Activated naive CD4-positive, alpha-beta T cell treated with anti-CD3 and anti-CD28 coated beads, Interleukin-2, amount 50 U/mL, for 72 hours (primary cell): Measurements from ENCODE around the gene SLC22A12. TPM values are rescaled to one million over a fixed set of nuclear protein-coding genes. Genes with fewer than 3 reads are reported as not detected.
A peak's percentile ranks its signal among the peaks of the same experiment; 100 is the strongest.

Experiments used
- ATAC-seq, 2 donors: fragments of 150-1000 bp; cut with Tn5 transposase; 2 replicates each; pipeline ENCODE4 v1.10.0; 2021; ENCODE audit warnings: mild to moderate bottlenecking in 2 of 2, moderate library complexity in 2 of 2
- DNase-seq, 2 donors: peaks; one replicate each; pipeline ENCODE4 v3.0.0; 2021 to 2022; ENCODE audit warnings: low spot score in 2 of 2
- H3K27ac Mint-ChIP-seq, 2 donors: one replicate each; pipeline ENCODE4 v1.8.0; 2022; ENCODE audit warnings: mild to moderate bottlenecking in 2 of 2, mixed read lengths in 2 of 2
- H3K36me3 Mint-ChIP-seq, 2 donors: one replicate each; pipeline ENCODE4 v1.8.0; 2022; ENCODE audit warnings: mixed read lengths in 2 of 2
- H3K9me3 Mint-ChIP-seq, 2 donors: one replicate each; pipeline ENCODE4 v1.8.0; 2022; ENCODE audit warnings: mixed read lengths in 2 of 2
- total RNA-seq, 2 donors: library from RNA; stranded (reverse); gene quantifications; one replicate each; pipeline ENCODE4 v1.2.3, GENCODE V29; 2022

Gene SLC22A12
- total RNA-seq, result not detected

DNA sequence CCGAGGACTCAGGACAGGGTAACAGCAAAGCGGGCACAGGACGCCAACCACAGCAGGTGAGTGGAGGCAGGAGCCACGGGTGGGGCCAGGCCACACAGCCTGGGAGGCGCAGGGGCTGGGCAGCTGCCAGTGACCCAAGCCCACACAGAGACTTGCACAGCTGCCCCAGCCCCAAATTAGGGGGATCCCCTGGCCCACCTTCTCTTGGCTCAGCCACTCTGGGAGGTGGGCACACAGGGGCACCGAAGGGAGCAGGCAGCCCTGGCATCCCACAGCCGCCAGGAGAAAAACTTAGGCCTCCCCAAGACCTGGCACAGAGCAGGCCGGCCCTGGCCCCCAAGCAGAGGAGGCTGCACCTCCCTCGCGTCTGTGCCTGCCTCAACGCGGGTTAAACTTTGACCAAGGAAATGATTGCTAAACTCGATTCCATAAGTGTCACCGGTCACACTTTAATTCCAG lies at the start of gene SLC22A12:
SLC22A12 (plus strand) TSS at position 458 of the 459 bp plus-strand sequence. CDS start 337 bp downstream, outside the sequence.
- Mint-ChIP-seq H3K36me3 (peaks cover 0 to 17% of the 10 kb centered on the region in 2 donors), H3K27ac (no peak within 1 kb of the TSS), H3K9me3 (peaks cover 6 to 18% of the 10 kb centered on the region in 2 donors)
- DNase-seq (no peak), ATAC-seq (no peak)

DNA sequence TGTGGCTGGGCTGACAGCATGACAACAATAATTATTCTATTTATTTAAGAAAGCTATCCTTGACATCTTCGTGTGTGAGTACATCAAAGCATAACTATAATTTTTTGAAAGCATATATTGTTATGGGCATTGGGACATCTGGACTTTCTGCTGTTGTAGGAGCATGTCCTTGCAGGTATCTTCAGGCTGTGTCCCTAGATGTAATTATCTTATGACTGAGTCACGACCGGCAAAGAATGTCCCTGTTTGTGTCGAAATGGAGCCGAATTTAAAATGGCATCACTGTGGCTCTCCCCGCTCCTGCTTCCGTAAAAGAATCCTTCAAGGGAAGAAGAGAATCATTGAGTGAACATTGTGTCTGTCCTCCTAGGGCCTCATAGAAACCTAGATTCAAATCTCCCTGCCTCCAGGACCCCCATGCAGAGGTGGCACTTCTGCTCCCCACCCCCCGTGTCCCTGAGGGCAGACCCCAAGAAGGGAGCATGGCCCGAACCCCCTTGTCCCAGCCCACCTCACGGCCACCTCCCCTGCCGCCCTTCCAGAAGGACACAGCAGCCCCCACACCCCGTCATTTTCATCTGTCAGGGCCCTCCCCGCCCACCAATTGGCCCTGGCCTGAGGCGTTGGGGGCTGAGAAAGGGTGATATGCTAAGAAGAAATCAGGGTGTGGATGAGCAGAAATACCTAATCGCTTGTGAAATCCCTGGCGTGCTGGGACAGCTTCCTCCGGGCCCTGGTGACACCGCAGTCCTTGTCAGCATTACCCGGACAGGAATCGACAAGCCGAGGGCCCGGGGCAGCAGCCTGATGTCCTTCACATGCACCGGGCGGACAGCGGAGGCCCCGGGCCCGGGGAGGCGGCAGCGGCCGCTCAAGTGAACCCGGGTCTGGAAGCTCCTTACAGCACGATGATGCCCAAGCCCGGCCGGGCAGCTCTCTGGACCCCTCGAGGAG lies 48.6 kb upstream of the SLC22A12 start:
- DNase-seq, result no peak
- Mint-ChIP-seq H3K9me3 (no peaks in the 10 kb centered on the region), H3K36me3 (no peaks in the 10 kb centered on the region), H3K27ac (no peak overlapping the region)
- no peak for ATAC-seq

DNA sequence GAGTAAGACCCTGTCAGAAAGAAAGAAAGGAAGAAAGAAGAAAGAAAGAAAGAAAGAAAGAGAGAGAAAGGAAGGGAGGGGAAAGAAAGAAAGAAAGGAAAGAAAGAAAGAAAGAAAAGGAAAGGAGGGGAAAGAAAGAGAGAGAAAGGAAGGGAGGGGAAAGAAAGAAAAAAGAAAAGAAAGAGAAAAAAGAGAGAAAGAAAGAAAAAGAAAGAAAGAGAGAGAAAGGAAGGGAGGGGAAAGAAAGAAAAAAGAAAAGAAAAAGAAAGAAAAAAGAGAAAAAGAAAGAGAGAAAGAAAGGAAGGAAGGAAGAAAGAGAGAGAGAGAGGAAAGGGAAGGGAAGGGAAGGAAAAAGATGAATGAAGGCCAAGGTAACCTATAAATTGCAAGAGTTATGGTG lies 47.2 kb upstream of the SLC22A12 start:
- no peak overlapping the region for H3K27ac Mint-ChIP-seq

DNA sequence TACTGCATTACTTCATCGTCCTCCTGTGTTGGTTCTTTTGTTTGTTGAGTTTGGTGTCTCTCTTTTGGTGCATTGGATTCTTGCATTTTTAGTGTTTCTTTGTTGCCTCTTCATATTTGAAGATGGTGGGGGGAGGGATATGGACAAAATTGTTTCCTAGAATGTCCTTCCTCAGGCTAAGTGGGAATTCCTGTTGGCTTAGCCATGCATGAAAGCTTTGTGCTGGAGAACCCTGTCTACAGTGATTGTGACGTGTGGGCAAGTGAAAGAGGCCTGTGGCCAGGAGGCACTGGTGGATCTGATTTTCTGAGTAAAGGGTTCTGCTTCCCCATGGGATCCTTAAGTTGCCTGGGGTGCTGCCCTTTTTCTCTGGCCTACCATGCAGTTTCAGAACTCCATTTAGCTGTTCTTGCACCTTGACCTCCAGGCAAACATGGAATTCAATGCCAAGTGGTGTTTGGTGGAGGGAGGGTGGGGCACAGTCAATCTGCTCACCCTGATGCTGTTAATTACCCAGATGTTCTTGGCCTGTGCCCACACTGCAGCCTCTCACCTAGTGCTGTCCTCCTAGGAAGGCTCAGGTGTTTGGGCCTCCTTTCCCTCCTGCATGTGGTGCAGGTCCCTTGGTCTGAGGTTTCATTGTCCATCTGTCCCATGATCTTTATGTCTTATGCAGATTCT lies 46.3 kb upstream of the SLC22A12 start:
- Mint-ChIP-seq H3K9me3 (no peaks in the 10 kb centered on the region), H3K36me3 (no peaks in the 10 kb centered on the region), H3K27ac (no peak overlapping the region)
- ATAC-seq (no peak), DNase-seq (no peak)

More for the DNA sequence above, 47.2 kb upstream of the SLC22A12 start:
- DNase-seq (no peak), ATAC-seq (no peak)
- H3K36me3 Mint-ChIP-seq, result no peaks in the 10 kb centered on the region
- H3K9me3 Mint-ChIP-seq, result no peaks in the 10 kb centered on the region

DNA sequence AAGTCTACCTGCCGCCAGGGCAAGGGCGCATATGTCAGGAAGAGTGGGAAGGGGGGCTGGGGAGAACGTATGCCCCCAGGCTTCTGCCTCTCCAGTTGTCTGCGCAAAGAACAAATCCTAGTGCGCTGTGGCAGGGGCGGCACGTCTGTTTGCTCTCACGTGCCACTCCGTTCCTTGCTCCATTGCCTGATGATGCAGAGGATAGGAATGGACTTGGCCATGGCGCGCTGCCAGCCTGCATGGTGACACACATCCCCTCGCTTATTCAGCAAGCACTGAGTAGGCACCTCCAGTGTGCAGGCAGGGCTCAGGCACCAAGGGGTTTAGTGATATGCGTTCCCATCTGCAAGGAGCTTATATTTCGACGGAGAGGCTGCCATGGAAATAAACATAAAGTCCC lies 45.4 kb upstream of the SLC22A12 start:
- H3K27ac Mint-ChIP-seq, result no peak overlapping the region
- DNase-seq, result no peak
- no peaks in the 10 kb centered on the region for H3K9me3 Mint-ChIP-seq
- H3K36me3 Mint-ChIP-seq, result no peaks in the 10 kb centered on the region
- no peak for ATAC-seq

DNA sequence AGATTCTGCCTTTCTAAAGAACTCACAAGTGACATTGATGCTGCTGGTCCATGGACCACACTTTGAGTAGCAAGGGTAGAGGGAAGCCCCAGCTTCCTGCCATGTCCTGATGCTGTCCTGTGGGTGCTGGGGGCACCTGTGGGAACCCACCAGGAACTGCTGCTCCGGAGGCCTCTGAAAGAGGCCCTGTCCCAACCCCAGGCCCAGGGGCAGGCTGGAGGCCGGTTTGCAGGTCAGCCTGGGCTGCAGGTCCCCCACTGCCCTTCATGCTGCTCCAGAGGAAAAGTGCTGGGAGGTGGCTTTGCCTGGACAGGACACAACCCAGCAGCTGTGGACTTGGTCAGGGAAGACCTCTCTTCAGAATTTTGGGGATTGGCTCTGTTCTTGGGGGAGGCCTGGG lies 44.8 kb upstream of the SLC22A12 start:
- Mint-ChIP-seq H3K36me3 (no peaks in the 10 kb centered on the region), H3K27ac (no peak overlapping the region), H3K9me3 (no peaks in the 10 kb centered on the region)

DNA sequence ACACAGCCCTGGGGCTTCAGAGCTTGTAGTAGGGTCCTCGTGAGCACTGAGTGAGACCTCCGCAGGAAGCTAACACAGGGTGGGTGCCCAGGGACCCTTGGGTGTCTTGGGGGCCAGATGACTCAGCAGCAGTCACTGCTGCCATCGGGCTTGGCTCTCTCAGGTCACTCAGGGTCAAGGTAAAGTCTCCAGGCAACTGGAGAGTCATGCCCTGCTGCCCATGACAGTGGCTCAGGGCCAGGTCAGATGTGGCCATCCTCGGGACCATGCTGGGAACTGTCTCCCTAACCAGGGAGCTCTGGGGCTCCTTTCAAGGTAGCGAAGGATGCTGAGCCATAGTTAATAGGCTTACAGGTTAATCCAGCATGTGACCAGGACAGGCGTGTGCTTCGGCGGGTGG lies 44.4 kb upstream of the SLC22A12 start:
- Mint-ChIP-seq H3K36me3 (no peaks in the 10 kb centered on the region), H3K27ac (no peak overlapping the region), H3K9me3 (no peaks in the 10 kb centered on the region)
- DNase-seq (no peak), ATAC-seq (no peak)

More for the DNA sequence above, 44.8 kb upstream of the SLC22A12 start:
- DNase-seq (no peak), ATAC-seq (no peak)

DNA sequence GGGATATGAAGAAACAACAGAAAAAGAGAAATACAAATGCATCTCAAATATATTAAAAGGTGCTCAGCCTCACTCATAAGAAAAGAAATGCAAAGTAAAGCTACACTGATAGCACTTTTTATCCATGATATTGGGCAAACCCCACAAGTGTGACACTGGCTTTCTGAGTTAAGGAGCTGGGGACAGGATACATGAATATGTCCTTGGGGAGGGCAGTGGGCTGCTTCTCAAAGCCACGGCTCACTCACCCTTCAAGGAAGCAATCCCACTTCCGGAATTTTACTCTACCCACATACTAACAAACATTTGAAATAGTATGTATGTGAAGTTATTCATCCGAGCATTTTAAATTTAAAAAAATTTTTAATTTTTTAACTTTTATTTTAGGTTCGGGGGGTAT lies 41.1 kb upstream of the SLC22A12 start:
- DNase-seq, result no peak
- peaks cover 0 to 11% of the 10 kb centered on the region in 2 donors for H3K9me3 Mint-ChIP-seq
- no peak overlapping the region for H3K27ac Mint-ChIP-seq
- no peaks in the 10 kb centered on the region for H3K36me3 Mint-ChIP-seq
- no peak for ATAC-seq

DNA sequence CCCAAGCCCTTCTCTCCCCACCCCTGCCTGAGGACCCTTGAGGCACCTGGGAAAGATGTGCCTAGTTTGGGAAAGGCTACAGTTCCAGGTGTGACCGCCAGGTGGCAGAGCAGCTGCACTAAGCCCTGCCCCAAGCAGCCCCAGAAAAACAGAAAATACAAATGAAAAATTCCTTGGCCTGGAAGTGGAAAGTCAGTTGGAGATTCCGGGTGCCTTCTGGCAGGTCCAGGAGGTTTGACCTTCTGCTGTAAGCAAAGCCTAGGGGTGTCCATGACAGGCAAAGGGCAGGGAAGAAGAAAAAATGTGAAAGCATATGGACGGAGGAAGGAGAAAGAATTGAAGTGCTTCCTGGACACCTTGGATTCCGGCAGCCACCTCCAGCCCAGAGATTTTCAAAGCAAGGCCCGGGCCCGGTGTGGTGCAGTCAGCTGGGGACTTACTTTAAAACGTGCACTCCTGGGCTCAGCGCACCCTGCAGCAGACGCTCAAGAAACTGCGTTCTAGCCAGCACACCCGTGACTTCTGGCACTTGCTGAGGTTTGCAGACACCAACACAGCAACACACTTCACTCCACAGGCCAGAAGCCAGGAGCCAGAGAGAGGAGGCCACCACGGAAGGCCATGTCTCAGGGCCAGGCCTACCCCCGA lies 37.3 kb upstream of the SLC22A12 start:
- ATAC-seq, result peak; percentile 43 to 47
- DNase-seq, result peak in 1 of 2 donors; percentile 63
- no peaks in the 10 kb centered on the region for H3K36me3 Mint-ChIP-seq
- H3K9me3 Mint-ChIP-seq, result peaks cover 0 to 11% of the 10 kb centered on the region in 2 donors
- H3K27ac Mint-ChIP-seq, result no peak overlapping the region

DNA sequence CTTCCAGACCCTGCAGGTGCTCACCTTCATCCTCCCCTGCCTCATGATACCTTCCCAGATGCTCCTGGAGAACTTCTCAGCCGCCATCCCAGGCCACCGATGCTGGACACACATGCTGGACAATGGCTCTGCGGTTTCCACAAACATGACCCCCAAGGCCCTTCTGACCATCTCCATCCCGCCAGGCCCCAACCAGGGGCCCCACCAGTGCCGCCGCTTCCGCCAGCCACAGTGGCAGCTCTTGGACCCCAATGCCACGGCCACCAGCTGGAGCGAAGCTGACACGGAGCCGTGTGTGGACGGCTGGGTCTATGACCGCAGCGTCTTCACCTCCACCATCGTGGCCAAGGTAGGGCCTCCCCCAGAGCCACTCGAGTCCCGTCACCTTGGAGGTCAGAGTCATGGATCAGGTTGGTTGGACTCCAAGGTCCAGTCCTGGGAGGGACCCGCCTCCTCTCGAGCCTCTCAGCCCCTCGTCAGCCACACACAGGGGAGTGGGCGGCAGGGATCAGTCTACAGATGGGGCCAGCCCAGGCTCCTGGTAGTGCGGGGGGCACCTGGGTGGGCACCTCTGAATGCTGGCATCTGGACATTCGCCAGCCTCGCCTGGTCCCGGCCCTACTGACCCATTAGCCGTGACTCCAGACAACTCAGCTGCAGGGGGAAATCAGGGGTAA lies 34.8 kb upstream of the SLC22A12 start:
- no peak for ATAC-seq

DNA sequence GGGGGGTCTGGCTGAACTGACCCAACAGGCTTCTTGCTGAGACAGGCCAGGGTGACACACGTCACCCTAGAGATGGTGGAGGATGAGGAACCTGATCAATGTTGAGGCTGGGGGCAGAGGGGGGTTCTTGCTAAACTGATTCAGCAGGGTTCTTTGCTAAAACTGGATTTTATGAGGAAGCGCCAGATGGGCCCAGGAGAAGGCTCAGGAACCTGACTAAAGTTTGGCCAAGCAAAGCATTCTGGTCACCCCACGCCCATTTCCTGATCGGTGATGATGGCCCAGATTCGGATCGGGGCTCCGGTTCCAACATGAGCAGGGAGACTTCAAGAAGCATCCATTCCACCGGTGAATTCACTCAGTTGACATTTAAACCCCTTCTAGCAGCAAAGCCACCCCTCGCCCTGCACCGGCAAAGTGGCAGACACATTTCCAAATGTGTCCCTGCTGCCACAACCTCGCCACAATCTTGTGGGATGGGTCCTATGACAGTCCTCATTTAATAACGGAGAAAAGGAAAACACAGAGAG lies 34.2 kb upstream of the SLC22A12 start:
- no peak for ATAC-seq
- DNase-seq, result no peak
- Mint-ChIP-seq H3K36me3 (no peaks in the 10 kb centered on the region), H3K9me3 (peaks cover 0 to 11% of the 10 kb centered on the region in 2 donors), H3K27ac (no peak overlapping the region)

More for the DNA sequence above, 34.8 kb upstream of the SLC22A12 start:
- H3K9me3 Mint-ChIP-seq, result peaks cover 0 to 11% of the 10 kb centered on the region in 2 donors
- no peaks in the 10 kb centered on the region for H3K36me3 Mint-ChIP-seq
- DNase-seq, result no peak
- H3K27ac Mint-ChIP-seq, result peak overlapping the region in 1 of 2 donors; percentile 35

DNA sequence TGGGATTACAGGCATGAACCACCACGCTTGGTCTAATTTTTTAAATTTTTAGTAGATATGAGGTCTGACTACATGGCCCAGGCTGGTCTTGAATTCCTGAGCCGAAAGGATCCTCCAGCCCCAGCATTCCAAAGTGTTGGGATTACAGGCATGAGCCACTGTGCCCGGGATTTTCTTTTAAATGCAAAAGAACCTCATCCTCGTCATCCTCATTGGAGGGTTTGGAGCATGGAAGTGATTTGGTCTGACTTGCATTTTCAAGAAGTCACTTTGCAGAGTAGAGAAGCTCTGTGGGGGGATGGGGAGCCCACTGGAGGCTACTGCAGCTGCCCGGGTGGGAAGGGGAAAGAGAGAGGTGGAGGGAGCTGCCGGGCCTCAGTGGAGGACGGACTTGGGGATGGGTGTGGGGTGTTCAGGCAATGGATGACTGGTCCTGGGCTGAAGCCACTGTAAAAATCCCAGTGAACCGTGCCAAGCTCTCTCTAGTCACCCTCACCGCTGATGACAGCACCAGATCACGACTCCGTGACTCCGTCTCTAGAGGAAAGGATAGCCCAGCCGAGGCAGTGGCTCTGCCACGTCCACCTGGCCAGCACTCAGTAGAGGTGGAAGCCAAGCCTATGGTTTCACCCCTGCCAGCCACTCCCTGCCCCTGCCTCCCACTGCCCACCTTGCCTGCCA lies 32.8 kb upstream of the SLC22A12 start:
- ATAC-seq, result no peak
- no peak overlapping the region for H3K27ac Mint-ChIP-seq
- no peak for DNase-seq
- peaks cover 0 to under 1% of the 10 kb centered on the region in 2 donors for H3K9me3 Mint-ChIP-seq
- H3K36me3 Mint-ChIP-seq, result no peaks in the 10 kb centered on the region

DNA sequence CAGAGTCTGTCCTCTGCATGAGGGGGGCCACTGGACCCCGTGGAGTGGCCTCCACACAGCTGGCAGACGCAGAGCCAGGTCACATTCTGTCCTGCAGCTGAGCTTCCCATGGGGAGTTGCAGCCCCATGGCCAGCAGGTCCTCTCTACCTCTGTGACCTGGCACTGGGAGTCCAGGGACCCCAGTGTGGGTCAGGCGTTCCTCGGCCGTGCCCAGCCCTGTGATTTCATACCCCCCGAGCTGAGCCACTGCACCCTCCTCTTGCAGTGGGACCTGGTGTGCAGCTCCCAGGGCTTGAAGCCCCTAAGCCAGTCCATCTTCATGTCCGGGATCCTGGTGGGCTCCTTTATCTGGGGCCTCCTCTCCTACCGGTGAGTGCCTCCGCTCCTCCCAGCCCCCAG lies 32.2 kb upstream of the SLC22A12 start:
- no peaks in the 10 kb centered on the region for H3K36me3 Mint-ChIP-seq
- ATAC-seq, result no peak

DNA sequence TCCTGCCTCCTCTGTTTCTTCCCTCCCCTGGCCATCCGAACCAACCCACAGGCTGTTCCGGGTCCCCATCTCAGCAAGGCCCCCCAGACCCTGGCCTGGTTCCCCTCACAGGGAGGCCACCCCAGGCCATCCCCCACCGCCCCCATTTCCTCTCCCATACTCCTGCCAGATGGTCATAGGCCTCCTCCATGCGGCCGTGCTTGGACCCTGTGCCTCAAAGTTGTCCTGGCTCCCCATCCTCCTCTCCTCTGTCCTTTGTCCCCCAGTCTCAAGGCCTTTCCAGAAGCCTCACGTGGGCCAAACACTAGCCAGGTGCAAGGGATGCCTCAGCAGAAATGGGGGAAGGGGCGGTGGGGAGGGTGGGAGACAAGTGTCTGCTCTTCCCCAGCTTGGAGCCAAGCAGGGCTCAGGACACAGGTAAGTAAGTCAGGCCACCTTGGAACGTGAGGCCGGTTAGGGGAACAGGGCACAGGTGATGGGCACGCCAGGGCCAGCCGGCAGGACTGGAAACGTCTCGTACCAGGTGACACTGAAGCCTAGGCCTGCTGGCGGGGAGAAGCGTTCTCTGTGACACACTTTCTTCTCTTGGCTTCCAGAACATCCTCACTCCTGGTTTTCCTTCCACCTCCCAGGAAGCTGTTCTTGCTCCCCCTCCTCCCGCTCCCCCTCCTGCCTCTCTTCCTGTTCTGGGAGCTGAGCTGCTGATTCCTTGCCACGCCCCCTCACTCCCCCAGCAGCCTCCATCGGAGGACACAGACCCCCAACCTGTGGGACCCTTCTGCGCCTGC lies 31.5 kb upstream of the SLC22A12 start:
- no peaks in the 10 kb centered on the region for H3K9me3 Mint-ChIP-seq
- ATAC-seq (no peak), DNase-seq (no peak)
- no peaks in the 10 kb centered on the region for H3K36me3 Mint-ChIP-seq
- H3K27ac Mint-ChIP-seq, result no peak overlapping the region

More for the DNA sequence above, 32.2 kb upstream of the SLC22A12 start:
- Mint-ChIP-seq H3K27ac (peak overlapping the region in 1 of 2 donors; percentile 26), H3K9me3 (no peaks in the 10 kb centered on the region)
- DNase-seq, result no peak

DNA sequence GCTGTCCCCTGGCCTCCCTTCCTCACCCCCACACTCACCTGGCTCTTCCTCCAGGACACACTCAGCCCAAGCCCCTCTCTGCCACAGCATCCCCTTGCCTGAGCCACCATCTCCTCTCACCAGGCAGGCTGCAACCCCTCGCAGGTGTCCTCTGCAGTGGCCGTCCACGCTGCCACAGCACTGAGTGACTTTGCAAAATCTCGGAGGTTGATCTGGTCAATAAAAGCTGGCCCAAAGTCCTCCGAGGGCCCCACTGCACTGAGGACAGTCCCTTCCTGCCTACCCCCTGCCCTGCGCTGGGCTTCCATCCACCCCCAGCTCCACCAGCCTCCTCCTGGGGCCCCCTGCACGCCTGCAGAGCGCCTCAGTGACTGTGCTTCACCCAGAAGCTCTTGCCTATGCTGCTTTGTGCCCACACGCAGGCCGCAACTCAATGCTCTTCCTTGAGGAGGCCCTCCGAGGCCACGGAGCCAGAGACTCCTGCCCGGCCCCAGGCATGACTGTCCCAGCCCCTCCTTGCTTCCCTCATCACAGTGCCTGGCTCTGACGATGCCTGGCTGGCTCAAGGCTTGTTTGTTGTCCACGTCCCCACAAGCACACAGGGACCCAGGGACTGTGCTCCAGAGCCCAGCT lies 30.8 kb upstream of the SLC22A12 start:
- DNase-seq (no peak), ATAC-seq (no peak)
- Mint-ChIP-seq H3K36me3 (no peaks in the 10 kb centered on the region), H3K27ac (no peak overlapping the region), H3K9me3 (no peaks in the 10 kb centered on the region)
